Endothelial cell of umbilical vein (primary cell): ENCODE results near the gene TMEM41A. TPM values are rescaled to one million over a fixed set of nuclear protein-coding genes. Genes with fewer than 3 reads are reported as not detected.

Experiments used
- BruUV-seq: library from RNA; stranded (reverse); fragments of 400-500 nt; replicated peaks from 2 replicates; lab custom pipeline; 2021; lab: Mats Ljungman, UMichigan
- CTCF ChIA-PET: fragments of 300-600, 350-600 bp; sonication (Branson Sonifier 250); formaldehyde crosslinking; loops from one replicate; lab custom pipeline; 2021; ENCODE audit warnings: antibody characterized with exemption, inconsistent platforms; lab: Charles Lee
- POLR2A ChIA-PET: fragments of 300-600, 350-600 bp; sonication (Branson Sonifier 250); formaldehyde crosslinking; loops from one replicate; lab custom pipeline; 2021; ENCODE audit warnings: antibody characterized with exemption, inconsistent platforms; lab: Charles Lee
- DNase-seq: peaks from one replicate; pipeline ENCODE4 v3.0.0-alpha.2; 2011; ENCODE audit warnings: low read depth, low spot score
- FAIRE-seq: peaks from 2 replicates; lab custom pipeline; 2011; peaks lifted over from hg19 to GRCh38; lab: Jason Lieb, UNC
- H2AFZ ChIP-seq: 2 replicates; pipeline ENCODE4 v1.6.0; 2012; ENCODE audit warnings: low read depth, low read length, control low read depth, inconsistent platforms
- H3K27ac ChIP-seq: 2 replicates; pipeline ENCODE4 v1.5.1; 2011; ENCODE audit warnings: low read depth, mild to moderate bottlenecking, control low read depth, low read length, moderate library complexity; ENCODE audit not compliant: insufficient read depth
- H3K27me3 ChIP-seq, 2 experiments: 2 replicates each; pipeline versions ENCODE4 v1.6.0 to v1.6.1; 2011; ENCODE audit warnings: low read length in 2 of 2, mixed read lengths in 1 of 2; ENCODE audit not compliant: control insufficient read depth in 2 of 2, insufficient read depth in 2 of 2
- H3K36me3 ChIP-seq, 2 experiments: 2 replicates in 1 of 2; 3 replicates in 1 of 2; pipeline ENCODE4 v1.5.1; 2011; ENCODE audit warnings: low read length in 2 of 2, mild to moderate bottlenecking in 1 of 2, moderate library complexity in 1 of 2; ENCODE audit not compliant: control insufficient read depth in 2 of 2, insufficient read depth in 2 of 2; ENCODE audit errors: extremely low read depth in 1 of 2
- H3K4me1 ChIP-seq: 3 replicates; pipeline ENCODE4 v1.5.1; 2011; ENCODE audit warnings: mild to moderate bottlenecking, low read length; ENCODE audit not compliant: control insufficient read depth, insufficient read depth; ENCODE audit errors: extremely low read depth
- H3K4me2 ChIP-seq: 2 replicates; pipeline ENCODE4 v1.6.1; 2011; ENCODE audit warnings: low read length, control low read depth, mixed read lengths; ENCODE audit not compliant: insufficient read depth
- H3K4me3 ChIP-seq, 3 experiments: fragments of 200-600 bp in 1 of 3; sonication (generic), shearing (Covaris generic) in 1 of 3; replicated peaks in 1 of 3; 2 replicates each; pipeline ENCODE4 v1.5.1; 2011 to 2016; ENCODE audit warnings: control low read depth in 3 of 3, low read length in 3 of 3, mild to moderate bottlenecking in 2 of 3, inconsistent platforms in 1 of 3, low read depth in 1 of 3, moderate library complexity in 1 of 3; ENCODE audit not compliant: insufficient read depth in 1 of 3
- H3K79me2 ChIP-seq: 2 replicates; pipeline ENCODE4 v1.6.0; 2012; ENCODE audit warnings: low read length, inconsistent platforms; ENCODE audit not compliant: control insufficient read depth, insufficient read depth
- H3K9ac ChIP-seq: replicated peaks from 2 replicates; pipeline ENCODE3; 2011; ENCODE audit warnings: low read length, control low read depth; ENCODE audit not compliant: insufficient read depth; ENCODE audit errors: extremely low read depth
- H3K9me1 ChIP-seq: replicated peaks from 3 replicates; pipeline ENCODE4 v1.6.0; 2011; ENCODE audit warnings: mild to moderate bottlenecking, low read length; ENCODE audit not compliant: control insufficient read depth, insufficient read depth; ENCODE audit errors: extremely low read depth
- H3K9me3 ChIP-seq: replicated peaks from 2 replicates; pipeline ENCODE4 v1.5.1; 2012; ENCODE audit warnings: low read length, inconsistent platforms; ENCODE audit not compliant: control insufficient read depth, insufficient read depth
- H4K20me1 ChIP-seq: replicated peaks from 2 replicates; pipeline ENCODE3; 2011; ENCODE audit warnings: mild to moderate bottlenecking, low read length; ENCODE audit not compliant: control insufficient read depth, insufficient read depth; ENCODE audit errors: extremely low read depth
- EZH2 ChIP-seq: IDR thresholded peaks from 2 replicates; pipeline ENCODE4 v1.6.1; 2012; ENCODE audit warnings: borderline replicate concordance, low read depth, mild to moderate bottlenecking, moderate library complexity, low read length, inconsistent platforms; ENCODE audit not compliant: severe bottlenecking
- FOS ChIP-seq: IDR thresholded peaks from 2 replicates; pipeline ENCODE4 v1.6.1; 2011; ENCODE audit warnings: mild to moderate bottlenecking, low read length, moderate library complexity, borderline replicate concordance; ENCODE audit not compliant: insufficient read depth
- GATA2 ChIP-seq: IDR thresholded peaks from 2 replicates; pipeline ENCODE4 v1.7.0; 2011; ENCODE audit warnings: low read depth, mild to moderate bottlenecking, moderate library complexity, mixed read lengths, low read length; ENCODE audit not compliant: insufficient read length, insufficient read depth
- JUN ChIP-seq: IDR thresholded peaks from 2 replicates; pipeline ENCODE4 v1.6.1; 2011; ENCODE audit warnings: borderline replicate concordance, low read depth; ENCODE audit not compliant: insufficient read length, insufficient read depth
- MYC ChIP-seq: IDR thresholded peaks from one replicate; pipeline ENCODE4 v1.6.1; 2011; ENCODE audit warnings: mild to moderate bottlenecking, low read depth, low read length
- POLR2A ChIP-seq: IDR thresholded peaks from 2 replicates; pipeline ENCODE4 v1.6.1; 2012; ENCODE audit warnings: low read depth, mild to moderate bottlenecking, control low read depth, low read length
- POLR2AphosphoS5 ChIP-seq: IDR thresholded peaks from 2 replicates; pipeline ENCODE4 v1.6.1; 2012; ENCODE audit warnings: low read depth, mild to moderate bottlenecking, control low read depth, low read length, moderate library complexity; ENCODE audit not compliant: insufficient read depth
- dilution Hi-C: fragments of 300-500 bp; cut with MboI; formaldehyde crosslinking; loops from one replicate; pipeline ENCODE4 v1.15.0; 2019; ENCODE audit warnings: low sequenced_read_pairs; ENCODE audit not compliant: extremely low pct_ligation_motif_present
- intact Hi-C: fragments of 100-400 bp; cut with micrococcal nuclease; formaldehyde crosslinking; loops from one replicate; pipeline ENCODE4 v1.10.0; 2022
- polyA plus RNA-seq, 4 experiments: library from polyadenylated mRNA; depleted of rRNA in 3 of 4; stranded (reverse) in 3 of 4; unstranded in 1 of 4; fragments of >200 nt; gene quantifications; 2 replicates each; pipeline versions ENCODE4 v1.2.1 to v1.2.3, GENCODE V29; 2011 to 2012; ENCODE audit warnings: missing spikeins in 1 of 4
- total RNA-seq: library from RNA; stranded (reverse); gene quantifications from 2 replicates; pipeline ENCODE4 v1.2.3, GENCODE V29; 2021
- TF ChIP-seq, protein P1 (sequence below), 2 donors: IDR thresholded peaks; 1 replicate in 1 of 2; 2 replicates in 1 of 2; pipeline ENCODE4 v1.5.1; 2011; ENCODE audit warnings: low read length in 2 of 2, mild to moderate bottlenecking in 2 of 2, moderate library complexity in 2 of 2, control low read depth in 1 of 2, inconsistent platforms in 1 of 2, low read depth in 1 of 2; ENCODE audit not compliant: insufficient read depth in 1 of 2; ENCODE audit errors: extremely low read depth in 1 of 2
- TF ChIP-seq, protein P2 (sequence below): IDR thresholded peaks from 2 replicates; pipeline ENCODE4 v1.6.1; 2011; ENCODE audit not compliant: insufficient read depth, insufficient read length

The TMEM41A gene
- total and polyA plus RNA-seq, 2 donors (not counting 3 experiments of a cell fraction or from before 2014, with no cell fraction given), result 15.9 to 16.0 TPM

DNA sequence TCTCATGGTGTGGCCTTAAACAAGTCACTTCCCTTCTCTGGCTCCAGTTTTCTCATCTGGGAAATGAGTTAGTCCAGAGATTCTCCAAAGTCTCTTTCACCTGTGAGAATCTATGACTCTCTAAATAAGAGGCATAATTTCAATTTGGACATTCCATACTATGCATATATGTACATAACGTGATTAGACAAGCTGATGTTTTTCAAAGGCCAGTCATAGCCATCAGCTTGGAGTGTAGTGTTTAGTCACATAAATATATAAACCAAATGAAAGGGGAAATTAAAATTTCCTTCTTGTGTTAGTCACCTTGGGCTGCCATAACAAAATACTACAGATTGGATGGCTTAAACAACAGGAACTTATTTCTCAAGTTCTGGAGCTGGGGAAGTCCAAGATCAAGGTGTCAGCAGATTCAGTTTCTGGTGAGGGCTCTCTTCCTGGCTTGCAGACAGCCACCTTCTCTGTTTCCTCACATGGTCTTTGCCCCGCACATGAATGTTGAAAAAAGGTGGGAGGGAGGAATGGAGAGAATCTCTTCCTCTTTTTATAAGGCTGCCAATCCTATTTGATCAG lies 19.4 kb downstream of the TMEM41A start:
- FAIRE-seq (no peak), DNase-seq (no peak)
- Histone ChIP-seq H3K9ac (no peak overlapping the region), H3K27me3 (no peaks in the 10 kb centered on the region), H3K4me2 (no peak overlapping the region), H4K20me1 (no peaks in the 10 kb centered on the region), H3K79me2 (no peaks in the 10 kb centered on the region), H3K4me3 (no peak overlapping the region), H2AFZ (no peak overlapping the region), H3K4me1 (peaks cover 6% of the 10 kb centered on the region), H3K9me1 (no peaks in the 10 kb centered on the region), H3K27ac (no peak overlapping the region), H3K9me3 (no peaks in the 10 kb centered on the region), H3K36me3 (no peaks in the 10 kb centered on the region)
- POLR2A ChIA-PET, result no interaction called here
- dilution Hi-C loops, result no loop called here
- TF ChIP-seq MYC, result no peak
- TF ChIP-seq POLR2A, result no peak
- TF ChIP-seq, protein P1, sequence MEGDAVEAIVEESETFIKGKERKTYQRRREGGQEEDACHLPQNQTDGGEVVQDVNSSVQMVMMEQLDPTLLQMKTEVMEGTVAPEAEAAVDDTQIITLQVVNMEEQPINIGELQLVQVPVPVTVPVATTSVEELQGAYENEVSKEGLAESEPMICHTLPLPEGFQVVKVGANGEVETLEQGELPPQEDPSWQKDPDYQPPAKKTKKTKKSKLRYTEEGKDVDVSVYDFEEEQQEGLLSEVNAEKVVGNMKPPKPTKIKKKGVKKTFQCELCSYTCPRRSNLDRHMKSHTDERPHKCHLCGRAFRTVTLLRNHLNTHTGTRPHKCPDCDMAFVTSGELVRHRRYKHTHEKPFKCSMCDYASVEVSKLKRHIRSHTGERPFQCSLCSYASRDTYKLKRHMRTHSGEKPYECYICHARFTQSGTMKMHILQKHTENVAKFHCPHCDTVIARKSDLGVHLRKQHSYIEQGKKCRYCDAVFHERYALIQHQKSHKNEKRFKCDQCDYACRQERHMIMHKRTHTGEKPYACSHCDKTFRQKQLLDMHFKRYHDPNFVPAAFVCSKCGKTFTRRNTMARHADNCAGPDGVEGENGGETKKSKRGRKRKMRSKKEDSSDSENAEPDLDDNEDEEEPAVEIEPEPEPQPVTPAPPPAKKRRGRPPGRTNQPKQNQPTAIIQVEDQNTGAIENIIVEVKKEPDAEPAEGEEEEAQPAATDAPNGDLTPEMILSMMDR (IDR thresholded peaks at IDR 0.05; ENCODE audit: extremely low read depth in 1 of 2, insufficient read depth in 1 of 2, low read depth in 1 of 2, low read length in 2 of 2), result no peak
- TF ChIP-seq POLR2AphosphoS5, result no peak
- TF ChIP-seq, protein P2, sequence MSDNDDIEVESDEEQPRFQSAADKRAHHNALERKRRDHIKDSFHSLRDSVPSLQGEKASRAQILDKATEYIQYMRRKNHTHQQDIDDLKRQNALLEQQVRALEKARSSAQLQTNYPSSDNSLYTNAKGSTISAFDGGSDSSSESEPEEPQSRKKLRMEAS, result no peak
- TF ChIP-seq JUN, result no peak
- TF ChIP-seq EZH2, result no peak
- no peak for TF ChIP-seq GATA2
- TF ChIP-seq FOS, result no peak
- no TSS peak for BruUV-seq
- CTCF ChIA-PET, result interaction anchor here (0.7 to 1.5 kb wide), 3 partner anchors 9 to 80 kb away, joined by 3 to 4 read pairs (median 3); no protein-coding TSS in a partner anchor
- intact Hi-C loops, result no loop called here
